Measurements from ENCODE around the gene TNIP3. TPM values are rescaled to one million over a fixed set of nuclear protein-coding genes. Genes with fewer than 3 reads are reported as not detected.
"Not testable (repeated sequence)": the region's sequence is repeated elsewhere in the genome, so short reads cannot be mapped to it uniquely, and the experiment has no call there.

The TNIP3 gene
- total RNA-seq, 1 experiment from 2014 or later = not detected

GRCh38 chr4:121209171-121209570 is 45.0 kb upstream of the TNIP3 start:
- ATAC-seq (no peak), DNase-seq (ENCODE audit: low read depth, low spot score) (no peak)
- BruUV-seq (replicated peaks) = no TSS peak
- Histone ChIP-seq H3K27me3 (ENCODE audit: control insufficient read depth, insufficient read depth, low read length) (no peaks in the 10 kb centered on the region), H3K4me3 (ENCODE audit: low read depth in 2 of 2, low read length in 2 of 2) (no peak overlapping the region), H3K27ac (ENCODE audit: low read length) (no peak overlapping the region), H3K36me3 (ENCODE audit: control insufficient read depth, insufficient read depth, low read length) (no peaks in the 10 kb centered on the region), H3K9me3 (ENCODE audit: control insufficient read depth, insufficient read depth, low read depth, low read length) (no peaks in the 10 kb centered on the region), H3K4me1 (ENCODE audit: control insufficient read depth, insufficient read depth, low read length) (no peaks in the 10 kb centered on the region)
- ChIA-PET CTCF (no interaction called here), POLR2A (no interaction called here)
- in situ Hi-C loops (cut with HindIII; ENCODE audit: low pct_unique_long_range_greater_than_20kb, low sequenced_read_pairs) (no loop called here), intact Hi-C loops (cut with micrococcal nuclease; ENCODE audit: unreplicated experiment) (no loop called here)
- no peak for TF ChIP-seq POLR2AphosphoS5 (IDR thresholded peaks at IDR 0.05; ENCODE audit: low read depth, low read length)
- no peak for TF ChIP-seq CTCF (IDR thresholded peaks at IDR 0.05)
- no peak for TF ChIP-seq SIN3A (IDR thresholded peaks at IDR 0.05; ENCODE audit: borderline replicate concordance, insufficient read depth, low read depth, low read length)
- no peak for TF ChIP-seq TCF7L2 (IDR thresholded peaks at IDR 0.05; ENCODE audit: low read depth, low read length)
- no peak for TF ChIP-seq REST (IDR thresholded peaks at IDR 0.05; ENCODE audit: insufficient read depth in 1 of 2, low read depth in 2 of 2, low read length in 1 of 2)

GRCh38 chr4:121208244-121209007 is 44.3 kb upstream of the TNIP3 start:
- ChIA-PET POLR2A (no interaction called here), CTCF (no interaction called here)
- BruUV-seq (replicated peaks) = no TSS peak
- Histone ChIP-seq H3K9me3 (ENCODE audit: control insufficient read depth, insufficient read depth, low read depth, low read length) (no peaks in the 10 kb centered on the region), H3K27me3 (ENCODE audit: control insufficient read depth, insufficient read depth, low read length) (no peaks in the 10 kb centered on the region), H3K4me3 (ENCODE audit: low read depth in 2 of 2, low read length in 2 of 2) (no peak overlapping the region), H3K27ac (ENCODE audit: low read length) (no peak overlapping the region), H3K36me3 (ENCODE audit: control insufficient read depth, insufficient read depth, low read length) (no peaks in the 10 kb centered on the region), H3K4me1 (ENCODE audit: control insufficient read depth, insufficient read depth, low read length) (no peaks in the 10 kb centered on the region)
- ATAC-seq = no peak
- no peak for DNase-seq (ENCODE audit: low read depth, low spot score)
- TF ChIP-seq CTCF (IDR thresholded peaks at IDR 0.05) (no peak), SIN3A (IDR thresholded peaks at IDR 0.05; ENCODE audit: borderline replicate concordance, insufficient read depth, low read depth, low read length) (no peak), REST (IDR thresholded peaks at IDR 0.05; ENCODE audit: insufficient read depth in 1 of 2, low read depth in 2 of 2, low read length in 1 of 2) (no peak), POLR2AphosphoS5 (IDR thresholded peaks at IDR 0.05; ENCODE audit: low read depth, low read length) (no peak), TCF7L2 (IDR thresholded peaks at IDR 0.05; ENCODE audit: low read depth, low read length) (no peak)
- intact Hi-C loops (cut with micrococcal nuclease; ENCODE audit: unreplicated experiment) = no loop called here
- in situ Hi-C loops (cut with HindIII; ENCODE audit: low pct_unique_long_range_greater_than_20kb, low sequenced_read_pairs) = no loop called here

- H3K4me3 ChIP-seq (ENCODE audit: low read depth in 2 of 2, low read length in 2 of 2); ATAC-seq; CTCF ChIA-PET; in situ Hi-C loops (cut with HindIII; ENCODE audit: low pct_unique_long_range_greater_than_20kb, low sequenced_read_pairs); H3K27me3 ChIP-seq (ENCODE audit: control insufficient read depth, insufficient read depth, low read length); H3K36me3 ChIP-seq (ENCODE audit: control insufficient read depth, insufficient read depth, low read length); H3K9me3 ChIP-seq (ENCODE audit: control insufficient read depth, insufficient read depth, low read depth, low read length); H3K4me1 ChIP-seq (ENCODE audit: control insufficient read depth, insufficient read depth, low read length); H3K27ac ChIP-seq (ENCODE audit: low read length); BruUV-seq (replicated peaks); POLR2A ChIA-PET; DNase-seq (ENCODE audit: low read depth, low spot score); intact Hi-C loops (cut with micrococcal nuclease; ENCODE audit: unreplicated experiment): not testable (repeated sequence)
Observed at GRCh38 chr4:121205777-121206176, 41.7 kb upstream of the TNIP3 start.
